Ascending aorta (tissue), 2 donors: ENCODE measurements around the gene TAOK1. TPM values are rescaled to one million over a fixed set of nuclear protein-coding genes. Genes with fewer than 3 reads are reported as not detected.

Experiments used
- DNase-seq, 2 donors: peaks; one replicate each; pipeline ENCODE4 v3.0.0-alpha.2; 2019; ENCODE audit warnings: low spot score in 2 of 2
- H3K27ac ChIP-seq, 2 donors: fragments of 200-600 bp; sonication (generic); one replicate each; pipeline ENCODE4 v1.5.1; 2016 to 2017; ENCODE audit warnings: mild to moderate bottlenecking in 1 of 2
- H3K27me3 ChIP-seq: fragments of 200-600 bp; sonication (generic); one replicate; pipeline ENCODE4 v1.5.1; 2017
- H3K36me3 ChIP-seq, 2 donors: fragments of 200-600 bp; sonication (generic); one replicate each; pipeline ENCODE4 v1.5.1; 2016
- H3K4me1 ChIP-seq, 2 donors: fragments of 200-600 bp; sonication (generic); one replicate each; pipeline ENCODE4 v1.5.1; 2016 to 2017; ENCODE audit warnings: mild to moderate bottlenecking in 1 of 2
- H3K4me3 ChIP-seq, 2 donors: fragments of 200-600 bp; sonication (generic); one replicate each; pipeline ENCODE4 v1.5.1; 2016 to 2017; ENCODE audit warnings: mild to moderate bottlenecking in 1 of 2
- H3K9me3 ChIP-seq, 2 donors: fragments of 200-600 bp; sonication (generic); one replicate each; pipeline ENCODE4 v1.5.1; 2016
- CTCF ChIP-seq, 3 experiments: fragments of 200-600 bp in 2 of 3; fragments of 450-650 bp in 1 of 3; sonication (generic) in 2 of 3; IDR thresholded peaks; one replicate each; pipeline ENCODE4 v1.5.1; 2016 to 2019; ENCODE audit warnings: antibody characterized with exemption in 3 of 3, mild to moderate bottlenecking in 1 of 3, moderate library complexity in 1 of 3
- intact Hi-C: fragments of 100-400 bp; cut with DNase I; formaldehyde crosslinking; loops from one replicate; pipeline ENCODE4 v1.15.1; 2023
- total RNA-seq: library from RNA; depleted of rRNA; stranded (reverse); fragments of >200 nt; gene quantifications from one replicate; pipeline ENCODE4 v1.1.0, GENCODE V29; 2016

The TAOK1 gene
- total RNA-seq, 1 donor from 2014 or later: 20.8 TPM

DNA sequence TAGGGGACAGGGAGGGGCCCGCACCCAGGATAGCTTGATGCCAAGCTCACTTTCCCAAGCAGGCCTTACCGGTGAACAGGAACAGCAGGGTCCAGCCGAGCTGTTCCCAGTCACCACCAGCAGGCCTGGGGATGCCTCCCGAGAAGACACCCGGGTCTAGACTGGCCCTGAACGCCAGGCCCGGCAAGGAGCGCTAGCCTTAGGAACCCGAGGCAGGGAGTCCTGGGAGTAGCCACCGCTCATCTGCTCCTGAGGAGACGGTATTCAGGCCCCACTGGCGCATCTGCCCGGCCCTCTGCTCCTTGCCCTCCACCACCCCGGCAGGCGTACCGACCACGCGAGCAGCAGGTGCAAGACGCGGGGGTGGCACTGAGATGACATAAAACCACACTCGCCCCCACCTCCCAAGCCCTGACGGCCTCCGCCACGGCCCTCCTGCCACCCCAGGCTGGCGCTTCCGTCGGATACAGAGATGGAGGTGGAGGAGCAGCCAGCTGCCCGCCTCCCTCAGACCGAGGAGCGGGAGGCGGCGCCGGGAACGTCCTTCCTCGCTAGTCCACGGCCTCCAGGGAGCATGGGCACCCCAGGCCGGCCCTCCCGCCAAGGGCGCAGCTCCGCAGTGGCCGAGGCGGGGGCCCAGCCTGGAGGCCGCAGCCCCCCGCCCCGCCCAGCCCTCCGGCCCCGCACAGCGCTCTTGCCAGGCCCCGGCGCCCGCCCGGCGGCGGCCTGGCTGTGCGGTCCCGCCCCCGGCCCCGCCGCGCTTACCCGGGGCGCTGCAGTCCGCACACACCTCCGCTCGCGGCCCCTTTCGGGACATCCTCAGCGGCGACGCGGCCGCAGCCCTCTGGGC lies 198.6 kb downstream of the TAOK1 start:
- Histone ChIP-seq H3K27me3 (no peaks in the 10 kb centered on the region), H3K4me3 (peak overlapping the region; percentile 84 to 97), H3K36me3 (no peaks in the 10 kb centered on the region), H3K9me3 (no peaks in the 10 kb centered on the region), H3K27ac (peak overlapping the region; percentile 82 to 83), H3K4me1 (peaks cover 36 to 55% of the 10 kb centered on the region in 2 donors)
- no peak for DNase-seq
- intact Hi-C loops: loop anchor here (2.0 kb wide), 1 partner anchor 20 kb away; the partner anchor contains the start of gene TP53I13
- no peak for TF ChIP-seq CTCF (IDR thresholded peaks at IDR 0.05)

- intact Hi-C loops: loop anchor here (2.0 to 5.0 kb wide), 4 partner anchors 21 to 341 kb away; partner anchors contain the start of genes SSH2 and TP53I13
- H3K9me3 ChIP-seq: no peaks in the 10 kb centered on the region
- no peaks in the 10 kb centered on the region for H3K27me3 ChIP-seq
- H3K27ac ChIP-seq: peak within 1 kb of the TSS; percentile 87 to 95
- peaks cover 36 to 57% of the 10 kb centered on the region in 2 donors for H3K4me1 ChIP-seq
- peak in 1 of 2 donors; percentile 92 for DNase-seq
- TF ChIP-seq CTCF (IDR thresholded peaks at IDR 0.05): peak in 1 of 3 experiments; percentile 7
- H3K36me3 ChIP-seq: no peaks in the 10 kb centered on the region
- H3K4me3 ChIP-seq: peak within 1 kb of the TSS; percentile 84 to 97
These were observed 199.6 kb downstream of the TAOK1 start, which contains the start of gene GIT1 for GRCh38 chr17:29589524-29590410. GIT1 (minus strand) TSS chr17:29589648; CDS start chr17:29589378, 270 bp downstream.

DNA sequence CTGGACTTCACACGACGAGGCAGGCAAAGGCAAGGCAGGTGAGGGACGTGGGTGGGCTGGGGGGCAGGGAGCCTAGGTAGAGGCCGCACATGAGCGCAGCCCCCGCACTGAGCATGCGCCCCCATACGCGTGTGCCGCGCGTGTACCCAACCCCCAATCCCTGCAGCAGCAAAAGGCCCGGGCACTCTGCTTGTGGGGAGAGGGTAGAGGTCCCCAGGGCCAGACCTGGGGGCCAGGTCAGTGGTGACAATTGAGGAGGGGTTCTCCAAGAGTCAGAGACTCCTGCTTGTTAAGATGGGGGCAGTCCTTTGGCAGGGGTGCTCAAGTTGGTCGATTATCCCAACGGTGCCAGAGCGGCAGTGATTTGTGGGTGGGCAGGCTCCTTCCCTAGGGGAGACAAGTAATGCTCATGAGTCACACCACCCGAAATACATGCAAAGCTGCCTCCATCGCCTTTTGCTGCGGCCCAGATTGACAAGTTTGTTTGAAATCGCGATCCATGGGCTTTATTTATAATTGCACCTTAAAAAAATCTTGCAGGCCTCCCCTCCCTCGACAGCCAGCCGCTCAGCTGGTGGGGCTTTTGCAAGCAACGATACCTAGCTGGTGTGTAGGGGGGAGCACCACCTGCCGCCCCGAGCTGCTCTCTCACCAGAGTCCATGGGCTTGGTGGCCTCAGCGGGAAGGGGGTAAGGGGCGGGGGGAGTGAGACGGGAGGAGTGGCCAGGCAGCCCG lies 200.4 kb downstream of the TAOK1 start:
- Histone ChIP-seq H3K27me3 (no peaks in the 10 kb centered on the region), H3K9me3 (no peaks in the 10 kb centered on the region), H3K36me3 (no peaks in the 10 kb centered on the region), H3K4me3 (peak overlapping the region; percentile 84 to 88), H3K4me1 (peaks cover 36 to 55% of the 10 kb centered on the region in 2 donors), H3K27ac (peak overlapping the region; percentile 87 to 95)
- intact Hi-C loops: loop anchor here (1.0 to 5.0 kb wide), 5 partner anchors 10 to 340 kb away; partner anchors contain the start of gene SSH2
- TF ChIP-seq CTCF (IDR thresholded peaks at IDR 0.05): no peak
- no peak for DNase-seq

DNA sequence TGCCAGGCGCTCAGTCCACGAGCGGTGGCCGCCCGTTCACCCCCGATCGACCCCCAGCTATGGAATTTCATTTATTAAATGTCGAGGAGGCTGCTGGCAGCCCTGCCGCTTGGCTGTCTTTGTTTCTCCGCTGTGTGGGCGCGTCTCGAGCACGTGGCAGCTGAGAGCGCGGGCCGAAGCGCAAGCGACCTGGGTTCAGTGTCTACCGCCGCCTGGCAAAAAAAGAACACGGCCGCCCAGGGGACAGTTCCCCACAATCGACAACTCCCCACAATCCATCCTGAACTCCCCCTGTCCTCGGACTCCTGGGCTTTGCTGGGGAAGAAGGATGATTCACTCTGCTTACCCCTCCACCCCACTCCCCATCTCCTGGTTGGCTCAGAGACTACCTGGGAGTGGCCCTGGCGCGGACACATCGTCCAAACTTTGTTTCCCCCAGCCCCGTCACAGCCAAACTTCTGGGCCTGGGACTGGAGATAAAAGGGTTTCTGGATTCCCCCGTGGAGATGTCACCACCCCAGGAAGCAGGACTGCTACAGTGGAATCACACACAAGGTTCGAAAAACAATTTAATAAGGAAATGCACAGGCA lies 201.1 kb downstream of the TAOK1 start:
- DNase-seq: no peak
- H3K27ac ChIP-seq: peak overlapping the region; percentile 87 to 95
- no peak for TF ChIP-seq CTCF (IDR thresholded peaks at IDR 0.05)
- no peaks in the 10 kb centered on the region for H3K36me3 ChIP-seq
- H3K27me3 ChIP-seq: no peaks in the 10 kb centered on the region
- peak overlapping the region; percentile 84 to 88 for H3K4me3 ChIP-seq
- no peaks in the 10 kb centered on the region for H3K9me3 ChIP-seq
- H3K4me1 ChIP-seq: peaks cover 36 to 55% of the 10 kb centered on the region in 2 donors
- intact Hi-C loops: loop anchor here (1.0 to 5.0 kb wide), 5 partner anchors 11 to 340 kb away; partner anchors contain the start of gene SSH2
